CD4-positive, alpha-beta T cell (primary cell): ENCODE data around the gene SNRNP48. TPM values are rescaled to one million over a fixed set of nuclear protein-coding genes. Genes with fewer than 3 reads are reported as not detected.

ENCODE experiments used
- ATAC-seq: fragments of 200-7000 bp; cut with Tn5 transposase; one replicate; pipeline ENCODE4 v1.10.0; 2022; ENCODE audit warnings: mild to moderate bottlenecking; ENCODE audit not compliant: poor library complexity
- CTCF ChIA-PET: fragments of 350-600 bp; sonication (Branson Sonifier 250); formaldehyde crosslinking; loops from one replicate; lab custom pipeline; 2021; ENCODE audit warnings: antibody characterized with exemption, inconsistent platforms; lab: Charles Lee
- POLR2A ChIA-PET: fragments of 350-600 bp; sonication (Branson Sonifier 250); formaldehyde crosslinking; loops from one replicate; lab custom pipeline; 2021; ENCODE audit warnings: antibody characterized with exemption, inconsistent platforms; lab: Charles Lee
- DNase-seq, 14 experiments: peaks; one replicate each; pipeline ENCODE4 v3.0.0-alpha.2; 2013 to 2020; ENCODE audit warnings: mixed read lengths in 2 of 14
- H3K27ac ChIP-seq, 2 donors: one replicate each; pipeline versions ENCODE4 v1.5.1 to v1.7.0; 2013; ENCODE audit warnings: low read length in 2 of 2, low read depth in 1 of 2, mild to moderate bottlenecking in 1 of 2
- H3K27me3 ChIP-seq, 2 experiments: 1 replicate in 1 of 2; 2 replicates in 1 of 2; pipeline versions ENCODE4 v1.6.1 to v1.7.0; 2013; ENCODE audit warnings: low read length in 2 of 2, control low read depth in 1 of 2, mild to moderate bottlenecking in 1 of 2, moderate library complexity in 1 of 2; ENCODE audit not compliant: insufficient read depth in 2 of 2, control insufficient read depth in 1 of 2
- H3K36me3 ChIP-seq: one replicate; pipeline ENCODE4 v1.6.1; 2013; ENCODE audit warnings: low read length, control low read depth; ENCODE audit not compliant: insufficient read depth
- H3K4me1 ChIP-seq: one replicate; pipeline ENCODE4 v1.6.1; 2013; ENCODE audit warnings: low read length, control low read depth; ENCODE audit not compliant: insufficient read depth
- H3K4me3 ChIP-seq: one replicate; pipeline ENCODE4 v1.5.1; 2013; ENCODE audit warnings: mild to moderate bottlenecking, low read length, moderate library complexity
- H3K9me3 ChIP-seq, 2 experiments: 1 replicate in 1 of 2; 2 replicates in 1 of 2; pipeline versions ENCODE4 v1.6.1 to v1.7.0; 2013; ENCODE audit warnings: low read length in 2 of 2, mild to moderate bottlenecking in 2 of 2, control low read depth in 1 of 2, moderate library complexity in 1 of 2; ENCODE audit not compliant: control insufficient read depth in 1 of 2, insufficient read depth in 1 of 2
- H3K27ac Mint-ChIP-seq: one replicate; pipeline ENCODE4 v1.8.0; 2020; ENCODE audit warnings: mixed read lengths
- H3K27me3 Mint-ChIP-seq: one replicate; pipeline ENCODE4 v1.8.0; 2021; ENCODE audit warnings: mixed read lengths
- H3K36me3 Mint-ChIP-seq: one replicate; pipeline ENCODE4 v1.8.0; 2021; ENCODE audit warnings: low read depth, mixed read lengths
- H3K4me1 Mint-ChIP-seq: one replicate; pipeline ENCODE4 v1.8.0; 2021; ENCODE audit warnings: low read depth, mixed read lengths
- H3K4me3 Mint-ChIP-seq: one replicate; pipeline ENCODE4 v1.8.0; 2020; ENCODE audit warnings: mild to moderate bottlenecking, mixed read lengths
- H3K9me3 Mint-ChIP-seq: one replicate; pipeline ENCODE4 v1.8.0; 2020; ENCODE audit warnings: mixed read lengths
- CTCF ChIP-seq: fragments of 200-600 bp; IDR thresholded peaks from one replicate; pipeline ENCODE4 v1.8.0; 2022; ENCODE audit warnings: antibody characterized with exemption, mild to moderate bottlenecking
- intact Hi-C, 2 experiments: fragments of 100-400 bp; cut with DNase I in 1 of 2; cut with micrococcal nuclease in 1 of 2; formaldehyde crosslinking; loops; one replicate each; pipeline versions ENCODE4 v1.15.1 to v1.9.0; 2023 to 2025; cut with DNase I, micrococcal nuclease
- total RNA-seq, 174 experiments: library from RNA in 2 of 174; stranded (reverse) in 2 of 174; gene quantifications; one replicate each; pipeline ENCODE4 v1.2.3 and lab custom pipeline; 2021 to 2026

SNRNP48 gene
- total RNA-seq, 2 experiments from 2014 or later, result 12.1 to 13.4 TPM

GRCh38 chr6:7562769-7563168 is 27.2 kb upstream of the SNRNP48 start:
- H3K4me1 Mint-ChIP-seq, result no peaks in the 10 kb centered on the region
- peaks cover 67% of the 10 kb centered on the region for H3K27me3 Mint-ChIP-seq
- H3K9me3 ChIP-seq, result no peaks in the 10 kb centered on the region
- ATAC-seq (no peak), DNase-seq (no peak)
- no peaks in the 10 kb centered on the region for H3K9me3 Mint-ChIP-seq
- no peak for TF ChIP-seq CTCF
- H3K27ac ChIP-seq, result no peak overlapping the region
- H3K27ac Mint-ChIP-seq, result no peak overlapping the region
- no peak overlapping the region for H3K4me3 Mint-ChIP-seq
- H3K27me3 ChIP-seq, result peaks cover 12 to 19% of the 10 kb centered on the region in 2 experiments
- POLR2A ChIA-PET, result no interaction called here
- no peak overlapping the region for H3K4me3 ChIP-seq
- CTCF ChIA-PET, result no interaction called here
- H3K36me3 ChIP-seq, result no peaks in the 10 kb centered on the region
- H3K4me1 ChIP-seq, result no peaks in the 10 kb centered on the region
- intact Hi-C loops, result no loop called here
- no peaks in the 10 kb centered on the region for H3K36me3 Mint-ChIP-seq

GRCh38 chr6:7566107-7566506 is 23.9 kb upstream of the SNRNP48 start:
- Histone ChIP-seq H3K27me3 (peaks cover 12% of the 10 kb centered on the region in 2 experiments), H3K36me3 (no peaks in the 10 kb centered on the region), H3K27ac (no peak overlapping the region), H3K4me1 (no peaks in the 10 kb centered on the region), H3K9me3 (no peaks in the 10 kb centered on the region), H3K4me3 (no peak overlapping the region)
- Mint-ChIP-seq H3K9me3 (no peaks in the 10 kb centered on the region), H3K4me1 (no peaks in the 10 kb centered on the region), H3K27me3 (peaks cover 71% of the 10 kb centered on the region), H3K36me3 (no peaks in the 10 kb centered on the region), H3K27ac (no peak overlapping the region), H3K4me3 (no peak overlapping the region)
- no peak for TF ChIP-seq CTCF
- DNase-seq, result no peak
- ChIA-PET POLR2A (no interaction called here), CTCF (no interaction called here)
- ATAC-seq, result no peak
- intact Hi-C loops, result no loop called here

- Mint-ChIP-seq H3K4me1 (no peaks in the 10 kb centered on the region), H3K27ac (no peak overlapping the region), H3K36me3 (no peaks in the 10 kb centered on the region), H3K9me3 (no peaks in the 10 kb centered on the region), H3K27me3 (peaks cover 67% of the 10 kb centered on the region), H3K4me3 (no peak overlapping the region)
- CTCF ChIA-PET, result no interaction called here
- intact Hi-C loops, result no loop called here
- POLR2A ChIA-PET, result no interaction called here
- no peaks in the 10 kb centered on the region for H3K36me3 ChIP-seq
- no peak overlapping the region for H3K27ac ChIP-seq
- DNase-seq (no peak), ATAC-seq (no peak)
- H3K4me1 ChIP-seq, result no peaks in the 10 kb centered on the region
- peaks cover 10 to 12% of the 10 kb centered on the region in 2 experiments for H3K27me3 ChIP-seq
- no peak for TF ChIP-seq CTCF
- no peak overlapping the region for H3K4me3 ChIP-seq
- H3K9me3 ChIP-seq, result no peaks in the 10 kb centered on the region
Observed at GRCh38 chr6:7566617-7567173, 23.3 kb upstream of the SNRNP48 start.
